Measurements from ENCODE around the gene KIAA1958. TPM values are rescaled to one million over a fixed set of nuclear protein-coding genes. Genes with fewer than 3 reads are reported as not detected.

KIAA1958 gene
- total RNA-seq, 1 donor from 2014 or later = 12.0 TPM

- Mint-ChIP-seq H3K9me3 (ENCODE audit: unreplicated experiment) (no peaks in the 10 kb centered on the region), H3K27ac (ENCODE audit: unreplicated experiment) (no peak overlapping the region), H3K27me3 (ENCODE audit: low read depth, unreplicated experiment) (no peaks in the 10 kb centered on the region), H3K36me3 (ENCODE audit: low read depth, unreplicated experiment) (no peaks in the 10 kb centered on the region), H3K4me3 (ENCODE audit: unreplicated experiment) (no peak overlapping the region), H3K4me1 (ENCODE audit: low read depth, unreplicated experiment) (peaks cover 11% of the 10 kb centered on the region)
- Histone ChIP-seq H3K4me1 (ENCODE audit: insufficient read depth, low read length) (no peaks in the 10 kb centered on the region), H3K79me2 (ENCODE audit: insufficient read depth, low read length) (no peaks in the 10 kb centered on the region), H3K4me3 (ENCODE audit: insufficient read depth, low read depth, low read length) (no peak overlapping the region), H4K20me1 (ENCODE audit: insufficient read depth, low read length) (peaks cover 4% of the 10 kb centered on the region), H2AFZ (ENCODE audit: low read depth, low read length) (no peak overlapping the region), H3K27ac (ENCODE audit: low read depth, low read length) (no peak overlapping the region), H3K27me3 (ENCODE audit: insufficient read depth, low read length) (no peaks in the 10 kb centered on the region), H3K9me3 (ENCODE audit: insufficient read depth, low read depth, low read length) (no peaks in the 10 kb centered on the region), H3K4me2 (ENCODE audit: low read length) (no peak overlapping the region), H3K9ac (ENCODE audit: low read length) (no peak overlapping the region), H3K36me3 (ENCODE audit: insufficient read depth, low read length) (no peaks in the 10 kb centered on the region)
- FAIRE-seq = no peak
- TF ChIP-seq EZH2 (IDR thresholded peaks at IDR 0.05; ENCODE audit: insufficient read depth, low read length) = no peak
- TF ChIP-seq, protein P1, sequence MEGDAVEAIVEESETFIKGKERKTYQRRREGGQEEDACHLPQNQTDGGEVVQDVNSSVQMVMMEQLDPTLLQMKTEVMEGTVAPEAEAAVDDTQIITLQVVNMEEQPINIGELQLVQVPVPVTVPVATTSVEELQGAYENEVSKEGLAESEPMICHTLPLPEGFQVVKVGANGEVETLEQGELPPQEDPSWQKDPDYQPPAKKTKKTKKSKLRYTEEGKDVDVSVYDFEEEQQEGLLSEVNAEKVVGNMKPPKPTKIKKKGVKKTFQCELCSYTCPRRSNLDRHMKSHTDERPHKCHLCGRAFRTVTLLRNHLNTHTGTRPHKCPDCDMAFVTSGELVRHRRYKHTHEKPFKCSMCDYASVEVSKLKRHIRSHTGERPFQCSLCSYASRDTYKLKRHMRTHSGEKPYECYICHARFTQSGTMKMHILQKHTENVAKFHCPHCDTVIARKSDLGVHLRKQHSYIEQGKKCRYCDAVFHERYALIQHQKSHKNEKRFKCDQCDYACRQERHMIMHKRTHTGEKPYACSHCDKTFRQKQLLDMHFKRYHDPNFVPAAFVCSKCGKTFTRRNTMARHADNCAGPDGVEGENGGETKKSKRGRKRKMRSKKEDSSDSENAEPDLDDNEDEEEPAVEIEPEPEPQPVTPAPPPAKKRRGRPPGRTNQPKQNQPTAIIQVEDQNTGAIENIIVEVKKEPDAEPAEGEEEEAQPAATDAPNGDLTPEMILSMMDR (IDR thresholded peaks at IDR 0.05; ENCODE audit: insufficient read depth, low read depth, low read length) = no peak
- DNase-seq (ENCODE audit: low read depth) = no peak
These were observed 40.3 kb downstream of the KIAA1958 start for GRCh38 chr9:112526973-112527372.

- H3K9me3 ChIP-seq (ENCODE audit: insufficient read depth, low read depth, low read length) = no peaks in the 10 kb centered on the region
- TF ChIP-seq, protein P1 (IDR thresholded peaks at IDR 0.05; ENCODE audit: insufficient read depth, low read depth, low read length) = no peak
- no peak for TF ChIP-seq EZH2 (IDR thresholded peaks at IDR 0.05; ENCODE audit: insufficient read depth, low read length)
- peaks cover 4% of the 10 kb centered on the region for H3K4me1 ChIP-seq (ENCODE audit: insufficient read depth, low read length)
- no peak for DNase-seq (ENCODE audit: low read depth)
- no peaks in the 10 kb centered on the region for H3K79me2 ChIP-seq (ENCODE audit: insufficient read depth, low read length)
- FAIRE-seq = no peak
- H3K36me3 Mint-ChIP-seq (ENCODE audit: low read depth, unreplicated experiment) = no peaks in the 10 kb centered on the region
- H3K4me3 Mint-ChIP-seq (ENCODE audit: unreplicated experiment) = no peak overlapping the region
- no peak overlapping the region for H3K27ac Mint-ChIP-seq (ENCODE audit: unreplicated experiment)
- no peak overlapping the region for H3K4me3 ChIP-seq (ENCODE audit: insufficient read depth, low read depth, low read length)
- H4K20me1 ChIP-seq (ENCODE audit: insufficient read depth, low read length) = peaks cover 4% of the 10 kb centered on the region
- H3K27me3 Mint-ChIP-seq (ENCODE audit: low read depth, unreplicated experiment) = no peaks in the 10 kb centered on the region
- no peak overlapping the region for H3K27ac ChIP-seq (ENCODE audit: low read depth, low read length)
- H3K4me1 Mint-ChIP-seq (ENCODE audit: low read depth, unreplicated experiment) = peaks cover 16% of the 10 kb centered on the region
- no peak overlapping the region for H3K4me2 ChIP-seq (ENCODE audit: low read length)
- H3K27me3 ChIP-seq (ENCODE audit: insufficient read depth, low read length) = no peaks in the 10 kb centered on the region
- H3K9me3 Mint-ChIP-seq (ENCODE audit: unreplicated experiment) = no peaks in the 10 kb centered on the region
- H3K9ac ChIP-seq (ENCODE audit: low read length) = no peak overlapping the region
- H2AFZ ChIP-seq (ENCODE audit: low read depth, low read length) = no peak overlapping the region
- H3K36me3 ChIP-seq (ENCODE audit: insufficient read depth, low read length) = no peaks in the 10 kb centered on the region
These were observed 41.3 kb downstream of the KIAA1958 start for GRCh38 chr9:112527959-112528358.

DNA sequence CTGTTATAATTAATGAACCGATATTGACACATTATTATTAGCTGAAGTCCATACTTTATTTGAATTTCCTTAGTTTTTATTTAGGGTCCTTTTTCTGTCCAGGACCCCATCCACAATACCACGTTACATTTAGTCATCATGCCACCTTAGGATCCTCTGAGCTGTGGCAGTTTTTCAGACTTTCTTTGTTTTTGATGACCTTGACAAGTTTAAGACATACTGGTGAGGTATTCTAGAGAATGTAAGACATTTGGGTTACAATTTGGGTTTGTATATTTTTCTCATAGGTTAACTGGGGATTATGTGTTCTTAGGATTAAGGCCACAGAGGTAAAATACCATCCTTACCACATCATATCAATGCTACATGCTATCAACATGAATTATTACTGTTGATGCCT, 42.7 kb downstream of the KIAA1958 start:
- H3K27me3 Mint-ChIP-seq (ENCODE audit: low read depth, unreplicated experiment) = no peaks in the 10 kb centered on the region
- DNase-seq (ENCODE audit: low read depth) (no peak), FAIRE-seq (no peak)
- peaks cover 23% of the 10 kb centered on the region for H3K4me1 Mint-ChIP-seq (ENCODE audit: low read depth, unreplicated experiment)
- Histone ChIP-seq H3K4me1 (ENCODE audit: insufficient read depth, low read length) (peaks cover 4% of the 10 kb centered on the region), H3K4me3 (ENCODE audit: insufficient read depth, low read depth, low read length) (no peak overlapping the region), H3K9ac (ENCODE audit: low read length) (no peak overlapping the region), H3K79me2 (ENCODE audit: insufficient read depth, low read length) (no peaks in the 10 kb centered on the region), H3K27ac (ENCODE audit: low read depth, low read length) (no peak overlapping the region), H4K20me1 (ENCODE audit: insufficient read depth, low read length) (no peaks in the 10 kb centered on the region), H2AFZ (ENCODE audit: low read depth, low read length) (no peak overlapping the region), H3K27me3 (ENCODE audit: insufficient read depth, low read length) (no peaks in the 10 kb centered on the region), H3K36me3 (ENCODE audit: insufficient read depth, low read length) (no peaks in the 10 kb centered on the region), H3K9me3 (ENCODE audit: insufficient read depth, low read depth, low read length) (no peaks in the 10 kb centered on the region), H3K4me2 (ENCODE audit: low read length) (no peak overlapping the region)
- no peaks in the 10 kb centered on the region for H3K36me3 Mint-ChIP-seq (ENCODE audit: low read depth, unreplicated experiment)
- TF ChIP-seq EZH2 (IDR thresholded peaks at IDR 0.05; ENCODE audit: insufficient read depth, low read length) = no peak
- TF ChIP-seq, protein P1 (IDR thresholded peaks at IDR 0.05; ENCODE audit: insufficient read depth, low read depth, low read length) = no peak
- H3K27ac Mint-ChIP-seq (ENCODE audit: unreplicated experiment) = no peak overlapping the region
- H3K4me3 Mint-ChIP-seq (ENCODE audit: unreplicated experiment) = no peak overlapping the region
- H3K9me3 Mint-ChIP-seq (ENCODE audit: unreplicated experiment) = no peaks in the 10 kb centered on the region

All from astrocyte (in vitro differentiated cells and primary cell).